Suppressor macrophage treated with lipopolysaccharide for 1 hour (primary cell): ENCODE measurements around the gene NECTIN2.
"Not testable (repeated sequence)": the region's sequence is repeated elsewhere in the genome, so short reads cannot be mapped to it uniquely, and the experiment has no call there.

Source experiments
- DNase-seq, 3 donors: peaks; one replicate each; pipeline ENCODE4 v3.0.0-alpha.2; 2020 to 2022

The NECTIN2 gene

GRCh38 chr19:44851427-44851826 lies 5.3 kb downstream of the NECTIN2 start:
- no peak for DNase-seq

DNA sequence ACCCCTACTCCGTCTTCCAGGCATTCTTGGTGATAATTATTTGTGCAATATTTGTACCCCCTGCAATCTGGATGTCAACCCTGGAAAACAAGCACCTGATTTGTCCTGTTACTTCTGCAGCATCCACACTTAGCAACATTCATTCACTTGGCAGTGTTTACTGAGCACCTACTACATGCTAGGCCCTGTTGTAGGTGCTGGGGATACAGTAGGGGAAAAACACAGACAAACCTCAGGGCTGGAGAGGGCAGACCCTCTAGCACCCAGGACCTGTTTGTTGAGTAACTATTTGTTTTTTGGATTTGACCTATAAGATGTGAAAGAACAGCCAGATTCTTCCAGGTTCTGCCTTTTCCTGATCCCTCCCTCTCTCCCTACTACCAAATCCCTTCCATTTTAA lies 9.5 kb downstream of the NECTIN2 start:
- no peak for DNase-seq

DNA sequence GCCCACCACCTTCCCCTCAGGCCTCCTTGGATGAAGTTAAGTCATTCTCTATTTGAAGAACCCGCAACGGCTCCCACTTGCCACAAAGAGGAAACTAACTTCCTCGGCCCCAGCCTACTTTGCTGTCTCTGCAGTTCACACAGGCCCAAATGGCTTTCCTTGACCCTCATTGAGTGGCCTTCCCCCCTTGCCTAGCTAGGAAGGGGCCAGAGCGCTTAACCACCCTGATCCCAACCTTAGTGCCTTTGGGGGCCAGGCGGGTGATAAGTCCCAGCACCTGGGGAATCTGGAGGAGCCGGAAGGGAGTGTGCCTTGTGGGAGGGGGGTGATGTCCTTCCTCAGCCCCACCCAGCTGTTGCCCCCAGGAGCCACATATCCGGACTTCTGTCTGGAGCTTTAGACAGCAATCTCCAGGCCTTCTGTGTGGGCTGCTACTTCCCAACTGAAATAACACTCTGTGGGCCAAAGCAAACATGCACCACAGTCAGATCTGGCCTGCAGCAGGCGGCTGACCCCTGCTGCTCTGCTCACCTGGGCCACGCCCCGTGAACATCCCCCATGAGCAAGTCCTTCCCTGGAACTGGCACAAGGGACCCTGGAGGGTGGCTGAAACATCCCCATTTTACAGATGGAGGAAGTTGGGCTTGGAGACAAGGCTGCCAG lies 10.5 kb downstream of the NECTIN2 start:
- peak; percentile 85 to 89 (median 88) for DNase-seq

DNA sequence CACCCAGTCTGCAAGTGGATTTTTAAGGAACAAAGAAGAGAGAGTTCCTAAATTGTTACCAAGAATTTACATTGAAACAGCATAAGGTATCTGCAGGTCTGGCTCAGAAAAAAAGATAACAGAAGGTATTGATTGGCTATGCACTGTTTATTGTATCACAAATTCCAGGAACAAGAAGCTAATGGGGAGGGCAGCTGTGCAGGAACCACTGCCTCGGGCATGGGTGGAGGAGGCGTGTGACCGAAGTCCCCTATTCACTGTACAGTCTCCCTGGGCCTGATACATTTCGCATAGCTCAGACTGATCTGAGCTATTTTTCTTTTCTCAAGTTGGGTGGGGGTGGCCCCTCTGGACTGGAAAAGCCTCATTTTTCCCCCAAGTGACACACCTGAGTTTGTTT lies 11.7 kb downstream of the NECTIN2 start:
- DNase-seq = peak in 2 of 3 donors; percentile 48 to 56

DNA sequence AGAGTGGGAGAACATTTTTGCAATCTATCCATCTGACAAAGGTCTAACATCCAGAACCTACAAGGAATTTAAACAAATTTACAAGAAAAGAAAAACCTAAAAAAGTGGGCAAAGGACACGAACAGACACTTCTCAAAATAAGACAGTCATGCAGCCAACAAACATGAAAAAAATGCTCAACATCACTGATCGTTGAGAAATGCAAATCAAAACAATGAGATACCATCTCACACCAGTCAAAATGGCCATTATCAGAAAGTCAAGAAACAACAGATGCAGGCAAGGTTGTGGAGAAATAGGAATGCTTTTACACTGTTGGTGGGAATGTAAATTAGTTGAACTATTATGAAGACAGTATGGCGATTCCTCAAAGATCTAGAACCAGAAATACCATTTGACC lies 15.5 kb downstream of the NECTIN2 start:
- DNase-seq = not testable (repeated sequence)

DNA sequence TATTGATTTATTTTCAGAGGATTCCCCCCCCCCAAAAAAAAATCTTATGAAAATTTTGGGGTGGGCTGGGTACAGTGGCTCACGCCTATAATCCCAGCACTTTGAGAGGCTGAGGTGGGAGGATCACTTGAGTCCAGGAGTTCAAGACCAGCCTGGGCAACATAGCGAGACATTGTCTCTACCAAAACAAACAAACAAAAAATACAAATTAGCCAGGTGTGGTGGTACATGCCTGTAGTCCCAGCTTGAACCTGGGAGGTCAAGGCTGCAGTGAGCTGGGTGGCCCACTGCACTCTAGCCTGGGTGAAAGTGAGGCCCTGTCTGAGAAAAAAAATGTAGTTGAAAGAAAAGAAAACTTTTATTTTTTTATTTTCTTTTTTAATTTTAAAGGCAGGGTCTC lies 17.9 kb downstream of the NECTIN2 start:
- no peak for DNase-seq

GRCh38 chr19:44865196-44865767 lies 19.2 kb downstream of the NECTIN2 start:
- DNase-seq = no peak

DNA sequence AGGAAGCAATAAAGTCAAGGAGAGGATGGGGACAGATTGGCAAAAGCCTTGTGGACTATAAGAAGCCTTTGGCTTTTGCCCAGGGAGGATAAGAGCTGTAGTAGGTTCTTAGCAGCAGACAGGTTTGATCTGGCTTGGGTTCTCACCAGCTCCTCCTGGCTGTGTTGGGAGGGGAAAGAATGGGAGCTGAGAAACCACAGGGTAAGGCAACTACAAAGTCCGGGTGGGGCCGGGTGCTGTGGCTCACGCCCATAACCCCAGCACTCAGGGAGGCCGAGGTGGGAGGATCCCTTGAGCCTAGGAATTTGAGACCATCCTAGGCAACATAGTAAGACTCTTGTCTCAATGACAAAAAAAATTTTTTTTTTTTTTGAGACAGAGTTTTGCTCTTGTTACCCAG lies 20.6 kb downstream of the NECTIN2 start:
- no peak for DNase-seq

- no peak for DNase-seq
Measured at GRCh38 chr19:44867578-44867977, 21.5 kb downstream of the NECTIN2 start.

DNA sequence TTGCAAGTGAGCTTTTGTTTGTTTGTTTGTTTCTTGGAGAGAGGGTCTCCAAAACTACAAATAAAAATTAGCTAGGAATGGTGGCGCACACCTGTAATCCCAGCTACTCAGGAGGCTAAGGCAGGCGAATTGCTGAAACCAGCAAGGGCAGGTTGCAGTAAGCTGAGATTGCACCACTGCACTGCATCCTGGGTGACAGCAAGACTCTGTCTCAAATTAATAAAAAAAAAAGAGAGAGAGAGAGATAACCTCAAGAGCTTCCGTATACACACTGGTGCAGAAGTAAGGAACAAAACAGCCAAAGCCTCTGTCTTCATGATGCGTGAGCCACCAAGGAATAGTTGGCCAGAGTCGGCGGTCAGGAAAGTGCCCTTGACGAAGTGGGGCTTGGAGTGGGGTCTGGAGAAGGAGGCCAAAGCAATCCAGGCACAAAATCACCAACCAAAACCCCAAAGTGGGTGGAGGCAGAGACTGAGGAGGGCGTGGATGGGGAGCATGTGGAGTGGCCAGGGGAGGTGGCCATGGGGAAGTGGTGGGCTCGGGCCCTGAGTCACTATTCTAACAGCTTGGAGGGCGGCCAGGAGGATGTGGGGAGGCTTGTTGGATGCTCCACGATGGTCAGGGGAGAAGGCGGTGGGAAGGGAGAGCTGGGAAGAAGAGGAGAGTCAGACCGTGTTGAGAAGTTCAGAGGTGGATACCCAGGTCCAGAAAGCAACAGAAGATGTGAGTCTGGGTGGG lies 23.8 kb downstream of the NECTIN2 start:
- DNase-seq = peak; percentile 90 to 95 (median 94)

- no peak for DNase-seq
Measured at GRCh38 chr19:44871809-44872208, 25.7 kb downstream of the NECTIN2 start.

GRCh38 chr19:44872661-44873060 lies 26.6 kb downstream of the NECTIN2 start:
- DNase-seq = no peak

DNA sequence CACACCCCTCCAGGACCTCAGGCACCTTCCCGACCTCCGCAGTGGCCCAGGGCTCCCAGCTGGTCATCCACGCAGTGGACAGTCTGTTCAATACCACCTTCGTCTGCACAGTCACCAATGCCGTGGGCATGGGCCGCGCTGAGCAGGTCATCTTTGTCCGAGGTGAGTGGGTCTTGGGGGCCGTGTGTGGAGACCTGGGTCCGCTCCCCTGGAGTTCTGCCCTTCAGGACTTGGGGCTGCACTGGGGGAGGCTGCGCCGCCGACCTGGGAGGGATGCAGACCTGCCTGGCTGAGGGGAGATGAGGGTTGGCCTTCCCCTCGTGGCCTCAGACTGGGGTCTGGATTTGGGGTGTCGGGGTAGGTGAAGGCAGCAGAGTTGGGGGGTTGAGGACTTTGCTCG lies 28.2 kb downstream of the NECTIN2 start:
- no peak for DNase-seq

DNA sequence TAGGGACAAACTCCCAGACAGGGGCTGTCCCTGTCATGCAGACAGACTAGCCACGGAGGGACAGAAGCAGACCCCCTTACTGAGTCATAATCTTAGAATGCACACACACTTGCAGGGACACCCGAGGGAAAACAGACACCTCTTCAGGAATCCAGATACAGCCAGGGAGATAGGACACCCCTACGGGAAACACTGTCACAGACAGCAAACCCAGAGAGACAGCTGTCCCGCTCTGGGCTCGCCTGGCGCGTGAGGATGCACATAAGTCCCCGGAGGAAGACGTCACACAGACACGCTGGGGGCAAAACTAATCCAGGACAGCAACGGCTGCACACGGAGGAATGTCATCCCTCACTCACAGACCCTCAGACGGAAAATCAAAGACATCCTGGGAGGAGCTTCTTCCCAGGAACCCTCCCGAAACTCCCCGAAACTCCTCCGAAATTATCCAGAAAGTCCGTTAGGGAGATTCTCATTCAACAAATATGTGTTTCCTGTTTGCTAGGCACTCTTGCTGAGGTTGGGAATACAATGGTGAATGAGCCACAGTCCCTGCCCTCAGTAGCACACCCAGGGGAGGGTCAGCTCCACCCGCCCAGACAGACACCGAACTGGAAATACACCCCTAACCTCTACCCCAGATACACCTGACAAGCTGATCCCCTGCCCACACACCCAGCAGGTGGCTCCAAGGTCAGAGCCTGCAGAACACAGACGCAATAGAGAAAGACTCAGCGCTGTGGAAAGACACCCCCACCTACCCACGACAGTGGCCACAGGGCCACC lies 29.8 kb downstream of the NECTIN2 start:
- no peak for DNase-seq

- no peak for DNase-seq
Measured at GRCh38 chr19:44876930-44877535, 30.9 kb downstream of the NECTIN2 start.

- DNase-seq = no peak
Measured at GRCh38 chr19:44878120-44878865, 32.2 kb downstream of the NECTIN2 start.

DNA sequence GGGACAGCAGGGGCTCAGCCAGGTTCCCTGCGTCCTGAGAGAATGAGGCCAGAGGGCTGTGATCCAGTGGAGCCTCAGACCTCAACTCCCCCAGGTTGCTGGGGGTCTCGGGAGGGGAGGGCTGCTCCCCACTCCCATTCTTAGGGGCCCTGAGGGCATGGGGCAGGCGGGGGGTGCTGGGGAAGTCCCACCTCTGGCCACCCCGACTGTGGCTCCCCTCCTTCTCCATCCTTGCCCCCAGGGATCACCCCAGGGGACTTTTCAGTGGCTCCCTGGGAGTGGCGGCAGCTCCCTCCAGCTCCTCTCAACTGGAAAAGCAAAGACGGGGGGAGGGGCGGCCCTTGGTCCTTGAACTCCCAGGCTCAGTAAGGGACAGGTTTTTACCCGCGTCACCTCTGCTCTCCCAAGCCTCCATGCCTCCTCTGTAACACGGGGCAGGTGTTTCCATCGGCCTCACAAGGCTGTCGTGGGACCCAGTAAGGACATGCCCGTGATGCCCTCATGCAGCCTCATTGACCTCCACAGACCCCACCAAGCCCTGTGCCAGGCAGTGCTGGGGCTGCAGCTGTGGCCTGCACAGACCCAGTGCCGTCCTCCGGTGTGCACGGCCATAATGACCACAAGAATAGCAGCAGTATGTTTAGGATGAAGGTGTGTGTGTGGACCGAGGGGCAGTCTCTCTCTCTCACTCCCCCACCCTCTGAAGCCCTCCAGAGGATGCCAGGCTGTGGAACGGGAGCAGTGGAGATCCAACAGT lies 33.4 kb downstream of the NECTIN2 start:
- no peak for DNase-seq

- DNase-seq = no peak
Measured at GRCh38 chr19:44882063-44882462, 36.0 kb downstream of the NECTIN2 start.

GRCh38 chr19:44882619-44883397 lies 36.7 kb downstream of the NECTIN2 start:
- not testable (repeated sequence) for DNase-seq

DNA sequence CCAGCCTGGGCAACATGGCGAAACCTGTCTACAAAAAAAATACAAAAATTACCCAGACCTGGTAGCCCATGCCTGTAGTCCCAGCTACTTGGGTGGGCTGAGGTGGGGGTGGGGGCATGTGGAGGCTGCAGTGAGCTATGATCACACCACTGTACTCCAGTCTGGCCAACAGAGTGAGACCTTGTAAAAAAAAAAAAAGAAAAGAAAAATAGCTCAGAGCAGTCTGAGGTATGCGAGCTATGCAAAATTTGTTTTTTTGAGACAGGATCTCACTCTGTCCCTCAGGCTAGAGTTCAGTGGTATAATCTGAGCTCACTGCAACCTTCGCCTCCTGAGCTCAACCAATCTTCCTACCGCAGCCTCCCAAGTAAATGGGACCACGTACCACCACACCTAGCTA lies 37.8 kb downstream of the NECTIN2 start:
- no peak for DNase-seq

DNA sequence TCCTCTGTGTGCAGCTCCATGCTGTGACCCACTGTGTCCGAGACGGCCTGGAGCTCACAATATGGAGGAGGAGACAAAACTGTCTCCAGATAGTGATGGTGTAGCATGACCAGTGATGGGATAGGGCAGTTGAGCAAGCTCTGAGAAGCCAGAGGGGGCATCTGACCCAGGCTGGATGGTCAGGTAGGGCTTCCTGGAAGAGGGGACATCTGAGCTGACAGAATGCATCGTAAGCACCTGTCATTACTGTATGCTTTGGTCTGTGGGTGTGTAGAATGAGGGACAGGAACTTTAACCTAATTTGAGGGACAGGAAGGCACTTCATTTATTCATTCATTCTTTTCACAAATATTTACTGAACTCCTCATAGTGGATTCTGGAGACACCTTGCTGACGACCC lies 38.5 kb downstream of the NECTIN2 start:
- DNase-seq = no peak
